GM19023 (cell line): Measurements from ENCODE around the gene TEFM.
"Not testable (repeated sequence)": the region's sequence is repeated elsewhere in the genome, so short reads cannot be mapped to it uniquely, and the experiment has no call there.

Experiments used
- ATAC-seq: cut with Tn5 transposase; IDR thresholded peaks from one replicate; pipeline ENCODE4 v1.9.1; 2021; ENCODE audit warnings: mild to moderate bottlenecking, moderate library complexity; ENCODE audit not compliant: unreplicated experiment

The TEFM gene

DNA sequence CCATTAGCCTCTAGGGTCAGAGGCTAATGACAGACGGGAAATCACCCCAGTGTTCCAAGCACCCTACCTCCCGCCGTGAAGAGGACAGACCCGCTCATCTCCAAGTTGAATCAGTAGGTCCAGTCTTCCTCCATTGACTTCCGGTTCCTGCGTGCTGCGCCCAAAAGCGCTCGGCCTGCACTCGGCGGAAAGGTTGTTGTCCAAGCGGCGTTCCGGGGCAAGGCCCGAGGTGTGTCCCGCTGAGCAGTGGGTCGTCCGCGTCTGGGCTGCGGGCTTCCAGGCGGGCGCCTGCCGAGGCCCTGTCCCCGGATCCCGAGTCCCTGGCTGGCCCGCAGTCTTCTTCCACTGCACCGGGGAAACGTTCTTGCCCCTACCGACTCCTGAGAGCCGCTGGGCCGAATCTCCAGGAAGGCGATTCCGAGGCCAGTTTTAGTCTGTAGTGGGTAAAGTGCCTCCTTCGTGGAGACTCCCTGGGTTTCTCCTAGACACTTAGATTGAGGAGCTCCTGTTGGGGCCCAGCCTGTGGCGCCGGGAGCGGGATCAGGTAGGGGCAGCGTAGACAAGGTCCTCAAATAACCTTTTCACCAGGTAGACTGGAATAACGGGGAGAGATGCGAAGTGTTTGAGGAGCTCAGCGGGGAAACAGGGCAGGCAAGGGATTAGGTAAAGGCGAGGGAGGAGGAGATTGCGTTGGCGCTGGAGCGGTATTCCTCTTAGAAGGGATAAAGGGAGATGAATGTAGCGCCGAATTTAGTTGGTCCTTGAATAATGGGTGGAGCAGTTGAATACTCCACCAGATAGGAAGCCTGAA, at the start of gene TEFM:
Gene TEFM, minus strand, starts transcription at position 138 of the 811 bp plus-strand sequence. Its CDS starts 40 bp downstream, at position 98.
- ATAC-seq: peak; percentile 83

GRCh38 chr17:30954046-30954830, 48.2 kb upstream of the TEFM start:
- ATAC-seq: no peak

- no peak for ATAC-seq
Measured at GRCh38 chr17:30952638-30953393, 46.8 kb upstream of the TEFM start.

DNA sequence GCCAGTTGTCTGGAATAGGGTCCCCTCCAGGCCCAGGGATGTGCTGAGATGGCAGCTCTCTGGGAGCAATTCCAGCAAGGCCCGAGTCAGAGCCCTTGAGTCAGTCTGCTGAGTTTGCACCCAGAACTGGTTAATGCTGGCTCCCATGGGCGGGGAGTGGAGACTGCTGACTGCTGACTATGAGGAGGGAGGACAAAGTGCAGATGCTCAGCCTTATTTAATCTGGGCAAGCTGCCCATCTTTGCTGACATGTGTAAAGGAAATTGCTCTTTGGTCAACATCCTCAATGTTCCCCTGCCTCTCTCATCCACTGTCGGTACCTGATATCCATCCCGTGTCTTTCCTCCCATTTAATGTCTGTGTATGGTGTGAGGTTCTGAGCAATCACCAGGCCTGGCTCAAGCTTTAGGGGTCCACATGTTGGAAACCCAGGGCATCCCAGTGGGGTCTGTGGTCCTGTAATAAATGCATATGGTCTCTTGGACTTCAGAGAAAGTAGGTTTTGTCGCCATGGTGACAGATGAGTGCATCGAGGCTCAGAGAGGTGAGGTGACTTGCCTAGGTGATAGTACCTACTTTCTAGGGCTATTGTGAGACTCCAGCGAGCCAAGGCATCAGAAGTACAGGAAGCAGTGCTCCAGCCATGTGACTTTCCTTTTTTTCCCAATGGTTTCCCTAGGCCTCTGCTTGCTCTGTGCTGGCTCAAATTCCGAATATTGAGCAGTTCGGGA, 44.8 kb upstream of the TEFM start:
- ATAC-seq: no peak

DNA sequence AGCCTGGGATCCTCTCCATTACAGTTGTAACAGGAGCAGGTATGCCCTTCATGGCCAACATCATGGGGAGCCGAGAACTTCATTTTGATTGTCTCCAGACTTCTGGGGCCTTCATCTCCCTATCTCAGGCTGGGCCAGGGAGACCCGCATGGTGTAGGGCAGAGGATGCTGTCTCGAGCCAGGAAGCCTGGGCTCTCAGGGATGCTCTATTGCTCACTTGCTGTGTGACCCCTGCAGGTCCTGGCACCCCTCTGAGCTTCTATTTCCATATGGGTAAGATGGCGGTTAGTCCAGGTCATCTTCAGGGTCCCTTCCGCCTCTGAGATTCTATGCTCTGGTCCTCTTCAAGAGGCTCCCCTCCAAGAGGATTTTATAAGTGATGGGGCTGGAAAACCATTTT, 44.2 kb upstream of the TEFM start:
- no peak for ATAC-seq

- no peak for ATAC-seq
Measured at GRCh38 chr17:30947796-30948195, 41.8 kb upstream of the TEFM start.

GRCh38 chr17:30942308-30943079, 36.5 kb upstream of the TEFM start:
- no peak for ATAC-seq

DNA sequence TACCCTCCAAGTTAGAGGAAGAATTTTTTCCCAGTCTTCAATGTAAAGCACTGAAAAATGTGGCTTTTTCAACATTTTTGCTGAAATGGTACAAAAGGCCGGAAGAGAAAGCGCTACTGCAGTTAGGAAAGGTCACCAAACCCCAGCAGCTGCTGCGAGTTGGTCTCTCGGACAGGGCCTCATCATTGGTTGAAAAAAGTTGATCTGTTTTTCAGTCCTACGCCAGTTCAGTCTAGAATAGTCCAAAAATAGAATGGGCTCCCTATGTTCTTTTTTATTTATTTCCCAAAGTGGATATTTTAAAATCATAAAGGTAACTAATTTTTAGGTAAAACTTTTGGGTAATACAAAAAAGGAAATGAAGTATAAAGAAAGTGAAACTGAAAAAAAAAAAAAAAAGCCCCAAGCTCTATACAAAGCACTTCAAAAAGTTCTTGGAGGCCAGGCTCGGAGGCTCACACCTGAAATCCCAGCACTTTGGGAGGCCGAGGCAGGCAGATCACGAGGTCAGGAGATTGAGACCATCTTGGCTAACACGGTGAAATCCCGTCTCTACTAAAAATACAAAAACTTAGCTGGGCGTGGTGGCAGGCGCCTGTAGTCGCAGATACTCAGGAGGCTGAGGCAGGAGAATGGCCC, 33.1 kb upstream of the TEFM start:
- no peak for ATAC-seq

DNA sequence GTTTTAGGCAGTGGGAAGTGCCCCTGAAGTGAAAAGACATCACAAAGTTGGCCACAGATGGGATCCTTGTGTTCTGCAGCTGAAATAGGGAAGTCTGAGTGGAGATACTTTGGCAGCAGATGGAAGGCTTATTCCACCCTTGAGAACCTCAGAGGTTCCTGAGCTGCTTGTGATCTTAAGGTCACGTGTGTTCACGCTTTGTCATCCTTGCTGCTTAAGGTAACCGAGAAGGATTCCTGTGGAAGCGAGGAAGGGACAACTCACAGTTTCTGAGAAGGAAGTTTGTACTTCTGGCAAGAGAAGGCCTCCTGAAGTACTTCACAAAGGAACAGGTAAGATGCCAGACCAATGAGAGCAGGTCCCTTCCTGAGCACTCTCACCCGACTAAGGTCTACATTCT, 27.9 kb upstream of the TEFM start:
- no peak for ATAC-seq

- not testable (repeated sequence) for ATAC-seq
Measured at GRCh38 chr17:30931582-30931981, 25.5 kb upstream of the TEFM start.

GRCh38 chr17:30930495-30930894, 24.5 kb upstream of the TEFM start:
- no peak for ATAC-seq

DNA sequence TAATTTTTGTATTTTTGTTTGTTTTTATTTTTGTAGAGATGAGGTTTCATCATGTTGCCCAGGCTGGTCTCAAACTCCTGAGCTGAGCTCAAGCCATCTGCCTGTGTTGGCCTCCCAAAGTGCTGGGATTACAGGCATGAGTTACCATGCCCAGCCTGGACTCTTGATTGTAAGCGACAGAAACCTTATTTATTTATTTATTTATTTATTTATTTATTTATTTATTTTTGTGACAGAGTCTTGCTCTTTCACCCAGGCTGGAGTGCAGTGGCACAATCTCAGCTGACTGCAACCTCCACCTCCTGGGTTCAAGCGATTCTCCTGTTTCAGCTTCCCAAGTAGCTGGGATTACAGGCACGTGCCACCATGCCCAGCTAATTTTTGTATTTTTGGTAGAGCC, 23.8 kb upstream of the TEFM start:
- ATAC-seq: not testable (repeated sequence)

GRCh38 chr17:30929081-30929633, 23.1 kb upstream of the TEFM start:
- ATAC-seq: no peak

GRCh38 chr17:30928584-30928983, 22.5 kb upstream of the TEFM start:
- no peak for ATAC-seq

- ATAC-seq: no peak
Measured at GRCh38 chr17:30927756-30928155, 21.7 kb upstream of the TEFM start.

DNA sequence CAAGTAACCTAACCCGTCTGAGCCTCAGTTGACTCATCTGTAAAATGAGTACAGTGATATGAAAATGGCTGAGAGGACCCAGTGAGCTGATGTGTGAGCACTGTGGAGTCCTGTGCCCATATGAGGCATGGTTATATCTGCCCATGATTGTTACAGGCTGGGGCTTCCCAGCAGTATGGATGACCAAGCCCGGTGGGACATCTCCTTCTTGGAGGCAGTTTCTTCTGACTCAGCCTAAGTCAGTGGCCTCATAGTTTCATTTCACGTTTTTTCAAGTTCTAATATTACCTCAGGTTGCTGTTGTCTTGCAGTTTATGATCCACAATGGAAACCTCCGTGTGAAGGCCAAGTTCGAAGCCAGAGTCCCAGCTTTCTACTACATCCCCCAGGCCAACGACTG, 20.5 kb upstream of the TEFM start:
- ATAC-seq: no peak

DNA sequence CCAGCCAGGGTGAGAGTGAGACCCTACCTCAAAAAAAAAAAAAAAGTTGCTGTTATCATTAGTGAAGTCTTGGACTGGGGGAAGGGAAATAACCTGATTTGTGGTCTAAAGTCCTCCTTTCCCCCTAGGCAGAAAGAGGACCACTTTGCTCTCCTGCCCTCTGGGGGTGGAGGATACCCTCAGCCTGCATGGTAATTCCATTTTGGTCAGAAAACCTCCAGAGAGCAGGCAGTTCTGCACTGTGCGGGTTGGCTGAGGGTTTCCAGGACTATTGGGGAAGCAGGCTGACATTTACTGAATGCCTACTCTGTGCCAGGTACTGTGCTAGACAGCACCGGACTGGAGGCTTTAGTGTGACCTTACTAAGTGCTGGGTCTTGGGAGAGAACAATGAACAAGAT, 18.3 kb upstream of the TEFM start:
- no peak for ATAC-seq

DNA sequence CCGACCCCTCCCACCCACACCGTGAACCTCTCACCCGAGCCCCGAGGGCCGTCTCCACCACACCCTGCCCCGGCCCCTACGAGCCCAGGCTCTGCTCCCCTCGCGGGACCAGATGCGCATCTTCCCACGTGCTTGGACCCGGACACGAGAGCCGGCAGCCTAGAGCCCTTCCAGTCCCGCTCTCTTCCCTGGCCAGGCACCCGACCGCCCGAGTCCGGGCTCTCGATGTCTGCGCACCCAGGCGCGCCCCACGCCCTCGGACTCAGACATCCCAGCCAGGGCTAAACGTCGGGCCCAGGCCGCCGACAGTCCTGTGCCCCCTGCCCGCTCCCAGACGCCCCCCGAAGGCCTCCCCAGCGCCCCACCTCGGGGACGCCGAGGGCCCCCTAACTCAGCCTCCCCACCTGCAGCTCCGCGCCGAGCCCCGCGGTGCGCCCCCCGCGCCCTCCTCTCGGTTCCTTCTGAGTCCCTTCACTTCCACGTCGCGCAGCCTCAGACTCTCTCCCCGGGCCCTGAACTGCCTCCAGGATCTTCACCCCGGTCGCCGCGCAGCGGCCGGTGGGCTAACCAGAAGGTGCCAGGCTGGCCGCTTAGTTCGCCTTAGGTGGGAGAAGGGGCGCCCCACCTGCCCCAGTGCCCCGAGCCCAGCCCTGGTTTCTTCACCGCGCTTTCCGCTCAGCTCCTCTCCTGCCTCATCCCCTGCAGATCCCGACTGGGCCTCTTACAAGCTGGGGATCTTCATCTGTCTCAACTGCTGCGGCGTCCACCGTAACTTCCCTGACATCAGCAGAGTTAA, 16.4 kb upstream of the TEFM start:
- no peak for ATAC-seq
